NCI-H128 (cell line): Measurements from ENCODE around the gene SGSM2.

Experiments
- DNase-seq: peaks from one replicate; lab custom pipeline; 2025; ENCODE audit not compliant: unreplicated experiment; lab: John Stamatoyannopoulos, UW

SGSM2 gene

DNA sequence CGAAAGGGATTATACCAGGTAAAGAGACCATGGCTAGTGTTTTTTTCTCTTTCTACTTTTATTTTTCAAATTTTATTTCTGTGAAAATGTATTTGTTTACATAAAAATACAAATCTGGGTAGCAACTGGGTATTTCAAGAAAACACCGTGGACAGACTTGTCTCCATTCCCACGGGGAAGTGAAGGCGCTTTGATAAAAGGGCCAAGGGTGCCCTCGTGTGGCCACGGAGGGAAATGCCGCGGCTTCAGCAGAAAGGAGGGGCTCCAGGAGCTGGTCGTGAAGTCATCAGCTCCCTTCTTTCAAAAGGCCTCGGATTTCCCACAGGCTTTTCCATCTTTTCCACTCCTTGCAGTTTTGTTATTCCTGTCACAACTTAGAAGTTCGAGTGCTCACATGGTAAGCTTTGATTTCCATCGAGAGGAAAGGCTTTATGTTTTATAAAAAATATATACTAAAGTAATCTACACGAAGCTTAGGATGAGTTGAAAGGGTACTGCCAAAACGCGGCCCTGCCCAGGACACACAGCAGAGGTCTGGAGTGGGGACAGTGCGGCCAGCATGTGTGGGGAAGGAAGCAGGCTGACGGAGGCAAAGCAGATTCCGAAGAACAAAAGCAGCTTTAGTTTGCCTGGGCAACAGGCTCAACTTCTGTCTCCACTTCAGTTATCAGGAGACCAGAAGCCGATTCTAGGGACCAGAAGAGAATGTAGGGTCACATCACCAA, 78.9 kb downstream of the SGSM2 start:
- peak; percentile 63 for DNase-seq

DNA sequence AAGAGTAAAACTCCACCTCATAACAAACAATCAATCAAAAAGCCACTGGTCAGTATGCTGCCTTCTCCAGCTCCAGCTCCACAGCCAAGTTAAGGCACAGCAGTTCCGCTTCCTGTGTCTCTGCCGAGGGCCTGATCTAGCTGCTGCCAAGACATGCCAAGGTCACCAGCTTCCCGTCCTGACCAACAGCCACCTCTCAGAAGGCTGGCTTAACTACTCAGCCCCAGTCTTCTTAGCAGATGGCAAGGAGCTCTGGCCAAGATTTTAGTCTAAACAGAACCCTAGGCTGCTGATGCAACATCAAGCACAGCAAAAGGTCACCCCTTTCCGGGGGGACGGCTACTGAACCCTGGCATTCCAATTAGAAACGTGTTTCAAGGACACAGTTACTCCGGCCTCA, 81.3 kb downstream of the SGSM2 start:
- no peak for DNase-seq

DNA sequence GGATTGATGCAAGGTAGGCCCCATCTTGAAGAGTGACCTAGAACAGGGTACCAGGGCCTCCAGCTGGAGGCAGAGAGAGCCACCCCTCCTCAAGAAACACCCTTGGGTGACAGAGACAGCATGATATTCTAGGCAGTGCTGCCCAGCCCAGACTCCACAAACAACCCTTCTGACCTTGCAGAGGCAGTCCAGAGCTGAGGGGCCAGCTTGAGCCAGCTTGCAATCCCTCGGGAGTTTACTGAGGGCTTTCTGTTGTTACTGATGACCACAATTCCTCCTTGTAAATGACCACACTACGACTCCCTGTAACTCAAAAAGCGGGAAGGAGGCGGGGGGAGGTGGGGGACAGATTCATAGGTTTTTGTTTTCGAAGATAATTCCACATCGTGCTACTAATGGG, 82.2 kb downstream of the SGSM2 start:
- DNase-seq, result no peak

DNA sequence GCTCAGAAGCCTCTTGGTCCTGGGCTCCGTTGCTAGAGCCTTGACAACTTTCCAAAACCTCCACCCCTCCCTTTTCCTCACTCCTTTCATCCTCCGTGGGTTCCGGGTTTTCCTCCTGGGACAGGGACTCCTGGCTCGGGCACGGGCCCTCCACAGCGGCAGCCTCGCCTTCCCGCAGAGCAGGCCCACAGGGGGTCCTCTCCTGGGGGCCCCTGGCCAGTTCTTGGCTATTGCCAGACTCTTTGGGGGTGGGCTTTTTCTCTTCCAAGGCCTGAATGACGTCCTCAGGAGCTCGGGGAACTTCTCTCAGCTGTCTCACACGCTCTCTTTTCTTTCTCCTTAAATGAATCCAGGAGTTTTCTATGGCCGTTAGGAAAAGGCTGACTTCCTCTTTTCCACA, 82.9 kb downstream of the SGSM2 start:
- no peak for DNase-seq

DNA sequence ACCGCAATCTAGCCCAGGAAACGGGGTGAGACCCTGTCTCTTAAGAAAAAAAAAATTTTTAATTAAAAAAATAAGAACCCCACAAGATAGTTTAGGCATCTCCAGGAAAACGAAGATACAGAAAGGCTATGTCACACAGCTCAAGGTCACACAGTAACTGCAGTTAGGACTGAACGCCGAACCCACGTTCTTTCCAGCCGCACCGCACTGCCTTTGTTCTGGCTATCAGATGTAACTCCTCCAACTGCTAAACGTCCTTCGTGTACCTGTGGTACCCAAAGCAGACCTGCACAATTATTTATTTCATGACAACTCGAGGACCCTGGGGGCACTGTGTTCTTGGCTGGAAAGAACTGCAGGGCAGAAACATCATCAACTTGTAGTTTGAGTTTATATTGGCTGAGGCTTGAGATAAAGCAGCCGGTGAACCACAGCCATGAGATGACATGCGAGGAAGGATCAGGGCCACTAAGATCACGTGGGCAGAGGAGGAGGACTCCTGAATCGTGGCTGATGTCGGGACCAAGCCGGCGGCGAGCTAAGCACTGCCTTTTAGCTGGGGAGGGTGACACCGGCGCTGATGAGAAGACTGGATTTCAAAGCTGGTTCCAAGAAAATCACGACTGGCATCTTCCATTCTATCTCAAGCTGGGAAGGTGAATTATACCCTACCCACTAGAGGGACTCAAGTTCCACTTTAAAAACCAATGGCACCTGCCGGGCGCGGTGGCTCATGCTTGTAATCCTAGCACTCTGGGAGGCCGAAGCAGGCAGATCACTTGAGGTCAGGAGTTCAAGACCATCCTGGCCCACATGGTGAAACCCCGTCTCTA, 84.2 kb downstream of the SGSM2 start:
- DNase-seq, result no peak

DNA sequence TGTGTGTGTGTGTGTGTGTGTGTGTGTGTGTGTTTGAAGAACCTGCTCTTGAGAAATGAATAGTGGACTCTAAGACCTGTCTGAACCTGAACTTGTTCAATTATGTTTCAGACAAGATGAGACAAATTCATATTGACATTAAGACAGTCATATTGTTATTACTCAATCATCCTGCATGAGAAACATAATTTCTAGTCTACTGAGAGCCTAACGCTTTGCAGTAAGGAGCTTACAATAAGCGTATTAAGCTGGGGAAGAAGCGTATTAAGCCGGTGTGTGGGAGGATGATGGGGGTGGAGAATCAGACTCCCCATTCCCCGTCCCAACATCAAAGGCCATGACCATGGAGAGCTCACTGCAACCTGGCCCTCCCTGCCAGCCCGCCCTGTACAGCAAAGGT, 86.0 kb downstream of the SGSM2 start:
- no peak for DNase-seq

DNA sequence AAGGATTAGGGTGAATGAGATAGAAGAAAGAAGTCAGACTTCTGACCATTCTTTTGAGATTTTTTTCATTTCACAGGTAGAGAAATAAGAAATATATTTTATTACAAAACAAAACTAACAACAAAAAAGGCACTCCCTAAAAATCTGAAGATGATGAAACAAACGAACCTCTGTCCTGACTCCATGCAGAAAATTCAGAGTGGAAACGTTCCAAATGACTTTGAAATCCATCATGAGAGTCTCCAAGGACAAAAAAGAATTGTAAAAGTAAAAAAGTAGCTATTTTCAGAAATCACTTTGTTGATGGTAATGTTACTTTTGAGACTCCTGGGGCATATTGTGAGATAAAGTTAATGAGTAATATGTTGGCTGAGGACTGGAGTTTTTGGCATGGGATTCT, 89.9 kb downstream of the SGSM2 start:
- DNase-seq, result no peak

DNA sequence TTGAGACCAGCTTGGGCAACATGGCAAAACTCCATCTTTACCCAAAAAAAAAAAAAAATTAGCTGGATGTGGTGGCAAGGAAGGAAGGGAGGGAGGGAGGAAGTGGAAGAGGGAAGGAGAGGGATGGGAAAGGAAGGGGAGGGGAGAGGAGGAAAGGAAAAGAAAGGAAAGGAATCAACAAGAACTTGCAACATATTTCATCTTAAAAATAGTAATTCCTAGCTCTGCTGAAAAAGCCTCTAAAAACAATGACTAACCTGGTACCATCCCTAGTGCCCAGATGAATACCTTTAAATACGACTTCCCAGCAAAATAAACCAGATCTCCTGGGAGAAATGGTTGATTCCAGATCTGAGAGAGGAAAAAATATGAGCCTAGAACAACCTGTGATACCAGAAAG, 90.6 kb downstream of the SGSM2 start:
- no peak for DNase-seq
